Stimulated activated CD4-positive, alpha-beta T cell treated with anti-CD3 and anti-CD28 coated beads, Interleukin-12 subunit alpha, Interleukin-12 subunit beta, amount 100 ng/mL, for 4 hours (primary cell): ENCODE measurements around the gene PPP3CA.

Source experiments
- DNase-seq: peaks from one replicate; pipeline ENCODE4 v3.0.0-alpha.2; 2020

Gene PPP3CA

GRCh38 chr4:101169044-101170014 lies 178.0 kb downstream of the PPP3CA start:
- DNase-seq = peak; percentile 20

DNA sequence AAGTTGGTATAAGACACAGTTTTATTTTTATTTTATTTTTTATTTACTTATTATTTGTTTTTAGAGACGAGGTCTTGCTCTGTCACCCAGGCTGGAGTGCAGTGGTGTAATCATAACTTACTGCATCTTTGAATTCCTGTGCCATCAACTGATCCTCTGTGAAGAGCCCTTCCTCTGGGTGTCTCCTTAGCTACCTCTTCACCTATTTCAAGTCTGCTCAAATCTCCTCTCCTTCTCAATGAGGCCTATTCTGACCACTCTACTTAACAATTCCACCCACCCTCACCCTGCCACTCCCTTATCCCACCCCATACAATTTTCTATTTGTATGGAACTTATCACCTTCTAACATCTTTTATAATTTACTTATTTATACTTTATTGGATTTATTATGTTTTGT lies 183.4 kb downstream of the PPP3CA start:
- DNase-seq = no peak

DNA sequence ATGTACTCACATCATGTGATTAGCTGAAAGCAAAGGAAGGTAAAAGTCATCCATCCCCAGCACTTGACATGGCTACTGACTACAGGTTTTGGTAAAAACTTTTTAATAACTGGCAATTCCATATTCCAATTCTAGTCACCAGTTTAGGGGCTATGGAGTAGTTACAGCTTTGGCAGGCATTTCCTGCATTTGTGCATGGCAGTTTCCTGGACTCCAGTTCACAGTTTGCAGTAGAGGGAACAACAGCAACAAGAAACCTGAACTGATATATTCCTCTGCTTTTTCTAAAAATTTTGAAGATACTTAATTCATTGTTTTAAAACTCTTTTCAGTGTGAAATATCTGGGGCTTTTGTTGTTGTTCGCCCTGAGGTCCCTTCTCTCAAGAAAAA lies 184.3 kb downstream of the PPP3CA start:
- DNase-seq = no peak

- DNase-seq = no peak
Measured at GRCh38 chr4:101160792-101161592, 186.3 kb downstream of the PPP3CA start.

DNA sequence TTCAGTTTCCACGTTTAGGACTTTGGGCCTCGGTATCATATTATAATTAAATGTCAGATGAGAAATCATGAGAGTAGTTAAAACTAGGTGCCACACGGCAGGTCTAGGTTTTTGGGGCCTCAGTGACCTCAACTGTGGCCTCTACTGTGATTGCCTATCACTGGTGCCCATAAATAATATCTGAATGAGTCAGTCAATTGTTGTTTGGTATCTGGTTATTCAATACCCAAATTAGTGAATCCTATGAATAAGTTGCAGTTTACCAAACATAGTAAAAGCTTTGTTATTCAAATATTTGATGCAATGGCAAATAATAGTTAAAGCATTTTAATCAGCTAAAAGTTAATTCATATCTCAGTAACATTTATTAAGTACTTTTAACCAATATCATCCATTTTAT lies 188.8 kb downstream of the PPP3CA start:
- DNase-seq = no peak

- DNase-seq = no peak
Measured at GRCh38 chr4:101158134-101158482, 189.2 kb downstream of the PPP3CA start.

DNA sequence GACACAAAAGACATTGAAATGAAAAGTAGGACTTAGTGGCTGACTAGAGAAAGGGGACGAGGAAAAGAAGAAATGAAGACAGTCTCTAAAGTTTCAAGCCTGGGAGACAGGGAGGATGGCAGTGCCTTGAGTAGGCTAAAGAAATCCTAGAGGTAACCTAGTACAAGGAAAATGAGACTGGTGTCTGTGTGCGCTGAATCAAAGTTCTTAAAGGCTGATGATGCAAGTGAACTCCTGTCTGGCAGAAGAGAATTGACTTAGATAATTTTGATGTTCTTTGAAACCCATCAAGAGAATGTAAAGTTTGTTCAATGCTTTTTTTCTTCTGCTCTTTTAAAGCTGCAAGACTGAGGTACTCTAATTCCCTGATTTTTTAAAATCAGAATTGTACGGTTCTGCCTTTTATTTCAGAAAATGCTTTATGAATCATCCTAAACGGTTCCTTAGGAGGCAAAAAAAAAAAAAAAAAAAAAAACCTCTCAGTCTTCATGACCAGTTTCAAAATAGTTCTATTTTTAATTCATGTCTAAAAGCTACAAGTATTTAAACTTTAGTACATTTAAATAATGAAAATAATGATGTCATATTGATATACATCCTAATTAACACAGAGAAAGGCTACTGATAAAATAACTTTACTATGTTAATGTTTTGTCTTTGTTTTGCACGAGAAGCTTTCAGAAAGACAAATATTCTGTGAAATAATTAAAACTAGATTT lies 189.8 kb downstream of the PPP3CA start:
- DNase-seq = no peak

- DNase-seq = no peak
Measured at GRCh38 chr4:101156619-101157310, 190.6 kb downstream of the PPP3CA start.

DNA sequence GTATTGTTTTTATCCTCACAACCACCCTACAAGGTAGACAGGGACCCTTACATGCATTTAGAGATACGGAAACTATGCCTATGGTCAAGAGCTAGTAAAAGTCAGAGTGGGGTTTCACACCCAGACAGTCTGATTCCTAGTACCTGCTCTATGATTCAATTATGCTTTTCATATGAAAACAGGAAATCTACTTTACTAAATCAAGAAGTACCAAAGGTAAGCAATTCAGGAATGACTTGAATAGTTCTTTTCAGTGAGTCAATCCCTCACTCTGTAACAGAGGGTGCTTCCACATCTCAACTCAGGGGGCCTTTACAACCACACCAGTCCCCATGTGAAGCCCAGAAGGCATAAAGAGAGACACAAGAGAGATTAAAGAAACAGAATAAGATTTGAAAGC lies 191.4 kb downstream of the PPP3CA start:
- DNase-seq = no peak

GRCh38 chr4:101155368-101155767 lies 192.0 kb downstream of the PPP3CA start:
- DNase-seq = no peak

- no peak for DNase-seq
Measured at GRCh38 chr4:101153653-101154052, 193.7 kb downstream of the PPP3CA start.

- DNase-seq = no peak
Measured at GRCh38 chr4:101152521-101152920, 194.8 kb downstream of the PPP3CA start.

- no peak for DNase-seq
Measured at GRCh38 chr4:101148551-101148950, 198.8 kb downstream of the PPP3CA start.

- no peak for DNase-seq
Measured at GRCh38 chr4:101147283-101147682, 200.0 kb downstream of the PPP3CA start.

GRCh38 chr4:101145021-101145420 lies 202.3 kb downstream of the PPP3CA start:
- DNase-seq = no peak

GRCh38 chr4:101142259-101142658 lies 205.1 kb downstream of the PPP3CA start:
- DNase-seq = no peak

- no peak for DNase-seq
Measured at GRCh38 chr4:101141855-101142254, 205.5 kb downstream of the PPP3CA start.

DNA sequence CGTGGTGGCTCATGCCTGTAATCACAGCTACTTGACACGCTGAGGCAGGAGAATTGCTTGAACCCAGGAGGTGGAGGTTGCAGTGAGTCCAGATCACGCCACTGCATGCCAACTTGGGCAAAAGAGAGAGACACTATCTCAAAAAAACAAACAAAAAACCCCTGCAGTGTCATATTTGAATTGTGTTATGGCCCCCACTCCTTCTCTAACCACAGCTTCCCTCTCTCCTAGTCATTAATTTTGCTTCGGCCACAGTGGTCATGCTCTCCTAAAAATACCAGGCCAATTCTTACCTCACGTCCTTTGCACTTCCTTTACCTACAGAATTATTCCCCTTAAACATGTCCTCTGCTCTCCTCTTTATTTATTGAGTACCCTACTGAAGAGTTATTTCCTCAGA lies 206.1 kb downstream of the PPP3CA start:
- no peak for DNase-seq

- DNase-seq = no peak
Measured at GRCh38 chr4:101140228-101140627, 207.1 kb downstream of the PPP3CA start.

- no peak for DNase-seq
Measured at GRCh38 chr4:101136373-101137370, 210.7 kb downstream of the PPP3CA start.

GRCh38 chr4:101135371-101136010 lies 211.8 kb downstream of the PPP3CA start:
- no peak for DNase-seq
